Sigmoid colon (tissue), 7 donors: Measurements from ENCODE around the gene GLYATL3. TPM values are rescaled to one million over a fixed set of nuclear protein-coding genes. Genes with fewer than 3 reads are reported as not detected.

Experiments
- DNase-seq: peaks from one replicate; pipeline ENCODE4 v3.0.0-alpha.2; 2019
- H3K27ac ChIP-seq, 4 donors: fragments of 200-600 bp; sonication (generic); one replicate each; pipeline ENCODE4 v1.5.1; 2016 to 2019; ENCODE audit warnings: mild to moderate bottlenecking in 1 of 4
- H3K27me3 ChIP-seq, 3 donors: fragments of 200-600 bp; sonication (generic); one replicate each; pipeline ENCODE4 v1.5.1; 2019; ENCODE audit warnings: mild to moderate bottlenecking in 1 of 3
- H3K36me3 ChIP-seq, 4 donors: fragments of 200-600 bp; sonication (generic); one replicate each; pipeline ENCODE4 v1.5.1; 2016 to 2019
- H3K4me1 ChIP-seq, 4 donors: fragments of 200-600 bp; sonication (generic); one replicate each; pipeline ENCODE4 v1.5.1; 2017 to 2019
- H3K4me3 ChIP-seq, 4 donors: fragments of 200-600 bp; sonication (generic); one replicate each; pipeline ENCODE4 v1.5.1; 2017 to 2019; ENCODE audit warnings: mild to moderate bottlenecking in 2 of 4, moderate library complexity in 1 of 4
- H3K9me3 ChIP-seq, 4 donors: fragments of 200-600 bp in 3 of 4; sonication (generic) in 3 of 4; one replicate each; pipeline versions ENCODE4 v1.5.1 to v1.6.1; 2013 to 2019
- CTCF ChIP-seq, 4 experiments: fragments of 450-650 bp in 3 of 4; fragments of 200-600 bp in 1 of 4; IDR thresholded peaks; one replicate each; pipeline ENCODE4 v1.5.1; 2016 to 2019; ENCODE audit warnings: antibody characterized with exemption in 4 of 4, mild to moderate bottlenecking in 3 of 4, moderate library complexity in 2 of 4
- EP300 ChIP-seq, 4 donors: sonication (generic); formaldehyde crosslinking; IDR thresholded peaks; one replicate each; pipeline ENCODE4 v1.6.1; 2017; ENCODE audit warnings: antibody characterized with exemption in 4 of 4
- POLR2A ChIP-seq, 2 donors: fragments of 450-650 bp; IDR thresholded peaks; one replicate each; pipeline ENCODE4 v1.6.1; 2016; ENCODE audit warnings: antibody characterized with exemption in 2 of 2, mild to moderate bottlenecking in 2 of 2, moderate library complexity in 2 of 2
- POLR2AphosphoS5 ChIP-seq, 4 donors: sonication (generic); formaldehyde crosslinking; IDR thresholded peaks; one replicate each; pipeline ENCODE4 v1.6.1; 2017; ENCODE audit warnings: antibody characterized with exemption in 4 of 4
- WGBS, 2 donors: extraction: QIAGEN DNeasy Blood & Tissue Kit; methylation state at CpG; one replicate each; pipeline ENCODE4 v1.1.7; 2013; 5-methylcytosine and 5-hydroxymethylcytosine counted together
- intact Hi-C: fragments of 100-400 bp; cut with DNase I; formaldehyde crosslinking; loops from one replicate; pipeline ENCODE4 v1.15.1; 2023
- polyA plus RNA-seq, 3 donors: library from polyadenylated mRNA; stranded (reverse); fragments of 200-250 nt; gene quantifications; one replicate each; pipeline ENCODE4 v1.2.3, GENCODE V29; 2013
- total RNA-seq, 4 donors: library from RNA; depleted of rRNA; stranded (reverse); fragments of >200 nt; gene quantifications; one replicate each; pipeline ENCODE4 v1.1.0, GENCODE V29; 2016
- donor health status: healthy with polysubstance abuse.
- donor health status: Bipolar disorder and iron deficiency.
- donor health status: healthy.

GLYATL3 gene
- total and polyA plus RNA-seq, 7 donors = 1.8 TPM; not detected in 6

- no peak for DNase-seq
- Histone ChIP-seq H3K27me3 (peaks cover 8 to 35% (median 10%) of the 10 kb centered on the region in 3 donors), H3K4me3 (no peak overlapping the region), H3K9me3 (no peaks in the 10 kb centered on the region), H3K27ac (no peak overlapping the region), H3K36me3 (no peaks in the 10 kb centered on the region), H3K4me1 (peaks cover 0 to 18% (median 17%) of the 10 kb centered on the region in 4 donors)
- intact Hi-C loops = no loop called here
- WGBS, 2 donors = 77 to 89% methylated on average over 1 of the region's 1 CpG
- TF ChIP-seq POLR2AphosphoS5 (IDR thresholded peaks at IDR 0.05) (no peak), POLR2A (IDR thresholded peaks at IDR 0.05) (no peak), EP300 (IDR thresholded peaks at IDR 0.05) (no peak), CTCF (IDR thresholded peaks at IDR 0.05) (no peak)
Measured at GRCh38 chr6:49553384-49553783, 53.7 kb downstream of the GLYATL3 start.

GRCh38 chr6:49555951-49556350, 56.2 kb downstream of the GLYATL3 start:
- no peak for DNase-seq
- no peak for TF ChIP-seq EP300 (IDR thresholded peaks at IDR 0.05)
- TF ChIP-seq POLR2AphosphoS5 (IDR thresholded peaks at IDR 0.05) = no peak
- no peak for TF ChIP-seq CTCF (IDR thresholded peaks at IDR 0.05)
- no peak for TF ChIP-seq POLR2A (IDR thresholded peaks at IDR 0.05)
- intact Hi-C loops = no loop called here
- H3K27ac ChIP-seq = no peak overlapping the region
- H3K4me3 ChIP-seq = no peak overlapping the region
- H3K36me3 ChIP-seq = no peaks in the 10 kb centered on the region
- peaks cover 1 to 20% (median 8%) of the 10 kb centered on the region in 3 donors for H3K27me3 ChIP-seq
- no peaks in the 10 kb centered on the region for H3K9me3 ChIP-seq
- 70 to 72% methylated on average over 4 of the region's 4 CpGs for WGBS, 2 donors
- H3K4me1 ChIP-seq = peaks cover 0 to 10% (median 7%) of the 10 kb centered on the region in 4 donors

- Histone ChIP-seq H3K27ac (no peak overlapping the region), H3K4me1 (peaks cover 0 to 5% (median 2%) of the 10 kb centered on the region in 4 donors), H3K36me3 (no peaks in the 10 kb centered on the region), H3K9me3 (no peaks in the 10 kb centered on the region), H3K27me3 (peaks cover 0 to 16% (median 4%) of the 10 kb centered on the region in 3 donors), H3K4me3 (no peak overlapping the region)
- no peak for DNase-seq
- TF ChIP-seq CTCF (IDR thresholded peaks at IDR 0.05) = no peak
- no peak for TF ChIP-seq POLR2AphosphoS5 (IDR thresholded peaks at IDR 0.05)
- TF ChIP-seq EP300 (IDR thresholded peaks at IDR 0.05) = no peak
- no peak for TF ChIP-seq POLR2A (IDR thresholded peaks at IDR 0.05)
- intact Hi-C loops = no loop called here
Measured at GRCh38 chr6:49556429-49556837, 56.7 kb downstream of the GLYATL3 start.

- TF ChIP-seq POLR2A (IDR thresholded peaks at IDR 0.05) = no peak
- TF ChIP-seq CTCF (IDR thresholded peaks at IDR 0.05) = no peak
- TF ChIP-seq POLR2AphosphoS5 (IDR thresholded peaks at IDR 0.05) = no peak
- no peak for TF ChIP-seq EP300 (IDR thresholded peaks at IDR 0.05)
- 69 to 80% methylated on average over 3 of the region's 3 CpGs for WGBS, 2 donors
- Histone ChIP-seq H3K4me1 (no peaks in the 10 kb centered on the region), H3K36me3 (no peaks in the 10 kb centered on the region), H3K4me3 (no peak overlapping the region), H3K27me3 (peaks cover 0 to 8% (median 0%) of the 10 kb centered on the region in 3 donors), H3K9me3 (no peaks in the 10 kb centered on the region), H3K27ac (no peak overlapping the region)
- intact Hi-C loops = no loop called here
- DNase-seq = no peak
Measured at GRCh38 chr6:49557177-49557576, 57.5 kb downstream of the GLYATL3 start.

- no peaks in the 10 kb centered on the region for H3K36me3 ChIP-seq
- no peaks in the 10 kb centered on the region for H3K4me1 ChIP-seq
- no peak overlapping the region for H3K27ac ChIP-seq
- no peaks in the 10 kb centered on the region for H3K9me3 ChIP-seq
- no peak overlapping the region for H3K4me3 ChIP-seq
- no peak for DNase-seq
- H3K27me3 ChIP-seq = no peaks in the 10 kb centered on the region
- intact Hi-C loops = no loop called here
- no peak for TF ChIP-seq POLR2A (IDR thresholded peaks at IDR 0.05)
- TF ChIP-seq EP300 (IDR thresholded peaks at IDR 0.05) = no peak
- no peak for TF ChIP-seq CTCF (IDR thresholded peaks at IDR 0.05)
- TF ChIP-seq POLR2AphosphoS5 (IDR thresholded peaks at IDR 0.05) = no peak
Measured at GRCh38 chr6:49558238-49558637, 58.5 kb downstream of the GLYATL3 start.
